Measurements from ENCODE around the gene OPTC. TPM values are rescaled to one million over a fixed set of nuclear protein-coding genes. Genes with fewer than 3 reads are reported as not detected.
A peak's percentile ranks its signal among the peaks of the same experiment; 100 is the strongest.
"Not testable (repeated sequence)": the region's sequence is repeated elsewhere in the genome, so short reads cannot be mapped to it uniquely, and the experiment has no call there.

OPTC gene
- total RNA-seq, 1 donor from 2014 or later = not detected

DNA sequence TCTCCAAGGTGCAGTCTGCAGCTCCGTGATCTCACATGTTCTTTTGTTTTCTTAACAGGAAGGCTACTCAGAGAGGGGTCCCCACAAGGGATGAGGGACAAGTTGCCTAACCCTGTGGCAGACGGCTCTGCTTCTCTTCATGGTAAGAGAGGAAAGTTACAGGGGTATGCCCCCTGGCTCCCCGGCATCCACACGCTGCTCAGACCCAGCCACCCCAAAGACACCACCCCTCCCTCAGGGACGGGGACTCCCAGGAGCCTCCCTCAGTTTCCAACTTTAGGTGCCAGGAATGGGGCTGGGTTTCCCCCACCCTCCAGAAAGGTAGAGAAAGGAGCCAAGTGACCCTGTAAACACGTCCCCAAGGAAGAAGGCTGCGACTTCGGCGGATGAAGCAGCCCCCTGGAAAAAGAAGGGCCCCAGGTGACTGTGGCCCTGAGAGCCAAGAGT is 19.7 kb downstream of the OPTC start:
- ATAC-seq (no peak), DNase-seq (ENCODE audit: low spot score) (no peak)

DNA sequence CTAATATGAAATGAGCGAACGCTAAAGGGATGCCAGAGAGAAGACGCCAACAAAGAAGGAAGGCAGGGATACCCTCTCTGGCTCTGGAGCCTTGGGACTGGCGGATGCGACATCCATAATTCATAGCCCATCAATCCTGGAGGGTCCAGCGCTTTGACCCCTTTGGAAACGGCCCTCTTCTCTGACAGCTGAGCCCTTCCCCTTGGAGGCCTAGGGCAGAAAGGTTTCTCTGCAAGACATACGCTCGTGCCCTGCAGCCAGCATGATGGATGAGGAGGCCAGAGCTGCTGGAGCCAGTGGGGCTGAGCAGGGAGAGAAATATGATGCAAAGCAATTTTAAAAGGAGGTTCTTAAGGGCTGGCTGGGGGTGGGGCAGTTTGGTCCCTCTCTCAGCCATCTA is 22.2 kb downstream of the OPTC start:
- DNase-seq (ENCODE audit: low spot score) = no peak
- ATAC-seq = no peak

DNA sequence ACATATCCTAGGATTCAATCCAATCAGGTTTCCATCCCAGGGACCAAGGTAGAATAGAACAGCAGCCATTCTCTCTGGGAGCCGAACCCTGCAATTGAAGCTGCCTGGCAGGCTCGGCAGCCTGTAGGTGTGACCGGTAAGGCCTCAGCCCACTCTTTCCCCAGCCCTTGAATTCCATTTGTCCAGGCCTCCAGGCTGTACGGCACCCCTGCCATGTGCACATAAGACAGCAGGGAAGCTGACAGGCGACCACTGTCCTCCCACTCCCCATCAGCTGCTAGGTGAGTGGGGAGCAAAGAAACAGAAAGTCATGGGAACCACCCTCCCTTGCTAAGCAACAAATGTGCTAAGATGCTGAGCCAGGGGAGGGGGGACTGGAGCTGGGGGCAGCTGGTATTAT is 23.0 kb downstream of the OPTC start:
- DNase-seq (ENCODE audit: low spot score) = no peak

DNA sequence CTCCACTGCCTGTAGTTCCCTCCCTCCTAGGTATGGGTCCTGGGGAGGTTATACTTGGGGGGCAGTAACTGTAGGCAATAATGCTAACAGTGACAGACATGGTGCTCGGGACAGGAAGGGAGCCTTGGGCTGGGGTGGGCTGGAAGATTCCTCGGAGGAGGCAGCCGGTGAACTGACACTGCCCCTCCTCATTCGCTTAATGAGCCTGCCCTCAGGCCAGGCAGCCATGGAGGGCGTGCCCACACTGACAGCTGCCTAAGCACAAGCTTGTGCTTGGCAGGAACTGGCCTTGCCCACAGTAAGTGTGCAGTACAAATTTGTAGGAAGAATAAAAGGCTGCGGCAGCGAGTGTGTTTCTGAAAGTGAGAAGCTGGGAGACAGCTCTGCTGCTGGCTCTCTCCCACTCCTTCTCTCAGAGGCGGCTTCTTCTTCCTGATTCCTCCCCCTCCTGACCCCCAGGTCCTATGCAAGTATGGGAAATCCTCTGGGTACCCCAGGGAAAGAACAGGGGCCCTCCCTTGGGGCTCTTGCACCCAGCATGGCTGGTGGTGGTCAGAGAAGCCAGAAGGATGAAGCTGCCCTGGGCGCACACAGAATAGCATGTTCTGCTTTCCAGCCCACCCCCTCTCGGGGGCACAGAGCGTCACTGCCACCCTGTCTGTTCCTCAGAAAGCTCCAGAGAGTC is 23.6 kb downstream of the OPTC start:
- no peak for ATAC-seq

More for the DNA sequence above, 23.0 kb downstream of the OPTC start:
- ATAC-seq = no peak

GRCh38 chr1:203518139-203518538 is 24.2 kb downstream of the OPTC start:
- not testable (repeated sequence) for DNase-seq (ENCODE audit: low spot score); ATAC-seq

More for the DNA sequence above, 23.6 kb downstream of the OPTC start:
- DNase-seq (ENCODE audit: low spot score) = no peak

DNA sequence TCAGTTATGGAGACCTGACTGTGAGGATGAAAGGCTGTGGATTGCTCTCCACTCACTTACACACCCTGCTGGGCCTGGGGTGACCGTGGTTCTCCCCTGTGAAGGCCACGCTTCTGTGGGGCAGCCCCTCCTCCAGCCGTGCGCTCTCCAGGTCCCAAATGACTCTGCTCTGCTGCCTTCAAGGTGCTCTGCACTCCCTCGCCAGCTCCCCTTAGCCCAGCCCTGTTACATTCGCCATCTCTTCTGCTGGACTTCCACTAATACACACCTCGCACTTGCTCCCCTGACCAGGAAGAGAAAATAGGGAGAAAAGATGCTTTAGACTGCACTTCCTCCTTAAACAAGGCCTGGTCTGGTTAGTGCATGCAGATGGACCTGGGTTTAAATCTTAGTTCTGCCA is 24.6 kb downstream of the OPTC start:
- DNase-seq (ENCODE audit: low spot score) = no peak
- no peak for ATAC-seq

- no peak for DNase-seq (ENCODE audit: low spot score)
- ATAC-seq = no peak
Measured at GRCh38 chr1:203519053-203519840, 25.3 kb downstream of the OPTC start.

DNA sequence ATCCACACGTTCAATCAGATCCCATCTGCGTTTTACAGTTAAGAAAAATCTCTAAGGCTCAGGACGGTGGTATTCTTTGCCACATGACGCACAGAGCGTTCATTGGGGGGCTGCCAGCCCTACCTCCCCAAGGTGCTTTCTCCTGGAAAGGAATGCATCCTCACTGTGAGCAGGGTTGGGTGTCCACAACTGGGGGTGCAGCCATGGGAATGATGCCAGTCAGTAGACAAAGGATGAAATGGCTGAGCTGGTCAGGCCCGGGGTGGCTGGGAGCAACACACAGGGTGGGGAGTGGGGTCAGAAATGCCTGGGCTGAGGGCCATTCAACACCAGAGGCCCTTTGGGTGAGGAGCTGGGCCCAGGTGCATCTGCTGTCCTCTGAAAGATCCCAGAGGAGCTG is 25.9 kb downstream of the OPTC start:
- ATAC-seq = no peak
- no peak for DNase-seq (ENCODE audit: low spot score)

DNA sequence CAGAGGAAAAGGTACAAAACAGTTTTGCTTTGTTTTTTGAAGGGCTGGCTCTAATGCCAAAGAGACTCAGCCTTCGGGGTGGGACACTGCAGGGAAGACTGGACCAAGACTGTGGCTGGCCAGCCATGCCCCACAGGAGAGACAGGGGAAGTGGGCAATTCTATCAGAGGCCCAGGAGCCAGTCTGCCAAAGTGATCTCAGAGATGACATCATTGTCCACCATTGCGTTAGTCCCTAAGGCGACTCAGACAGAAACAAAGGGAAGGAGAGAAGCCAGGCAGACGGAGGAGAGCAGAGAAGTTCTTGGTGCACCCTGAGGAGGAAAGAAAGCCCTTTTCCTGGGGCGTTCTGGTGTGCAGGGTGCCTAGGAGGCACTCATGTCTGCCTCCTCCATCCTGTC is 26.4 kb downstream of the OPTC start:
- ATAC-seq = no peak
- DNase-seq (ENCODE audit: low spot score) = no peak

DNA sequence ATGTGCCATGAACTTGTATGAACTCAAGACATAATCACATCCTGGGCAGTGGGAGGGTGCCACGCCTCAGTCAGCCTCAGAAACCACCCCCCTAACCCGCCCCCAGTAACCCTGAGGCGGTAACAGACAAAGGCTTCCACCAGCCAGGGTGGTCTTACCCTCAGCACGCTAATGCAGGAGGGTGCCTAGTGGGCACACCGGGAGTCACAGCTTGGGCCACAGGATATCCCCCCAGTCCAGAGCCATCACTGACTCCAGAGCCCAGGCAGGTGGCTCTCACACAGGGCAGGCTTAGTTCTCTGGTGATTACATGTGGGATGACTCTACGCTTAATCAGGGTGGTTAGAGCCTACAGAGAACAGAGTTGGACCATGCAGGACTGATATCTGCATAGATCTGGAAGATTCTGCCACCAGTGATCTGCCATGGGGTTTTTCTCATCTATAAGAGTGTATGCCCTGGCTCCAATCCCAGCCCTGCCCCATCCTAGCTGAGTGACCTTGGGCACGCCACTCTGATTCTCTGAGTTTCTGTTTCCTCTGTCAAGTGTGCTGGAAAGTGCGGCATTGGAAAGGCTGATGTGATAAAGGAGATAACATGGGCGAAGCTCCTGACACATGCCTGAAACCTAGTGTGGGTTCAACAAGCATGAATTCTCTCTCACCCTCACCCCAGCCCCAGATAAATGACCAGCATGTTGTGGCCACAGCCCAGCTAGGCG is 27.3 kb downstream of the OPTC start:
- DNase-seq (ENCODE audit: low spot score) (no peak), ATAC-seq (peak; percentile 70)

DNA sequence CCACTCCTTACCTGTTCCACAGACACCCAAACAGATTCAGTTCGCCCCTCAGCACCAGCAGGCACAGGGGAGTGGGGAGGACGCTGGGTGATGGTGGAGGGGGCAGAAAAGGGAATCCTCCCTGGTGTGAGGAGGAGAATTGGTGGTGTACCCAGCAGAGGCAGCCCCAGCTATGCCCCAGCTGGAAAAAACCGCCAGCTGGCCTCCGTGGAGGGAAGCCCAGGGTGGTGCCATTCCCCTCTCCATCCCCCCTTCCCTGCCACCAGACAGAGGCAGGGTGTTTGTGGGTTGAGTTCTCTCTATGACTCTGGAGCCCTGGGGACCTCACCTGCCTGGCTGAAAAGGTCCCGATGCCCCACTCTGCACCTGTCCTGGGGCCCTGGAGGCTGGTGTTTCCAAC is 27.9 kb downstream of the OPTC start:
- DNase-seq (ENCODE audit: low spot score) = no peak
- no peak for ATAC-seq

- DNase-seq (ENCODE audit: low spot score) (no peak), ATAC-seq (no peak)
Measured at GRCh38 chr1:203522237-203522636, 28.3 kb downstream of the OPTC start.

DNA sequence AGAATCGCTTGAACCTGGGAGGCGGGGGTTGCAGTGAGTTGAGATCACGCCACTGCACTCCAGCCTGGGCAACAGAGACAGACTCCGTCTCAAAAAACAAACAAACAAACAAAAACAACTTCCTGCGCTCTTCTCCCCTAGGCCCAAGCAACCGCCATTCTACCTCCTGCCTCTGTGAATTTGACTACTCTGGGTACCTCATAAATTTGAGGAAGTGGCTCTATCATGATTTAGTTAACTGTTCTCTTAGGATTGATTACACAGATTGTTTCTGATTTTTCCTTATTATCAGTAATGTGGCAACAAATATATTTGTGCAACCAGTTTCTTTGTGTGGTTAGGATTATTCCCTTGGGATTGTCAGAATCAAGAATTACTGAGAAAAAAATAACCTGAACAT is 29.7 kb downstream of the OPTC start:
- ATAC-seq (no peak), DNase-seq (ENCODE audit: low spot score) (no peak)

DNA sequence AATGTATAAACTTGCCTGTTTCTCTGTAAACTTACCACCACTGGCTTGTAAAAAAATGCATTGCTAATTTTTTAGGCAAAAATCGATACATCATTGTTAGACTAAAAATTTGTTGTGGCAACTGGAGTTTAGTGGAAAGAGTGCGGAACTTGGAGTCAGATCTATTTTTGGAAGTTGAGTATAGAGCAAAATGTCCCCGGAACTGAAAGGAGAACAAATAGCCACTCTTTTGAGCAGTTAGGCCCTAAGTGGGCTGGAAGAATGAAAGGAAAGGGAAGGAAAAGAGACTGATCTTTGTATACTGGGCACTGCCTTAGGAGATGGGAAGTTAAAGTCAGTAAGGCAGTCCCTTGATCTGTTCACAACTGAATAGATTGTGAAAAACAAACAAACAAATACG is 30.2 kb downstream of the OPTC start:
- ATAC-seq = no peak
- no peak for DNase-seq (ENCODE audit: low spot score)

DNA sequence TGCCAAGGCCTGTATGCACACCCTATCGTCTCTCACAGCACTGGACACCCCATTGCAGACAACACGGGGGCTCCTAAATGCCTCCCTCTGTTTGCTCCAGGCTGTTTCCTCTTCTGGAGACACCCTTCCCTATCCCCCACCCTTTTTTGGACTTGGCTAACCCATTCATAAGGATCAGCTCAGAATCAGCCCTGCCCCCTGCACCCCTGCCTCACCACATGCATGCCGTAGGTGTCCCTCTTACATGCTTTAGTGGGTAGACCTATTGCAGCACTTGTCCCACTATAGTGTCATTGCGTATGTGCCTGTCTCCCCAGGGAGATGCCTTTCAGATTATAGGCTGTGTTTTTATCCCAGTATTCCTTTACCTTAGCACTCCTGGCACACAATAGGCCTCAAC is 30.9 kb downstream of the OPTC start:
- no peak for ATAC-seq
- DNase-seq (ENCODE audit: low spot score) = no peak

- no peak for DNase-seq (ENCODE audit: low spot score)
Measured at GRCh38 chr1:203525685-203526084, 31.7 kb downstream of the OPTC start.

DNA sequence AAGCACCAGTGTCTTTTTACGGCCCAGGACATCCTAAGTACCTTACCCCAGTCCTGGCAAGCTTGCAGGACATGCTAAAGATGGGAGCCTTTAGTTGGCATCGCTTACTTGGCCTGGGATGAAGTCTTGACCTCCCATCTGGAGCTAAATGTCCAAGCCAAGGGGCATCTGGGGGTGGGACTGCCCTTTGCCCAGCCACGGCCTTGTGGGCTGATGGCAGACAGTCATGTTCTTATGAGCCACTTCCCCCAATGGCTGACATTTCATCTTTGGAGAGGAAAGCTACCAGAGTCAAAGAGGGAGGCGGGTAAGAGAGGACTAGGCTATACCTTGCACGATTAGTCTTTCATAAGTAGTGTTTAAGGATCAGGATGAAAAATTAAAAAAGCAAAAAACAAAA is 32.2 kb downstream of the OPTC start:
- ATAC-seq (no peak), DNase-seq (ENCODE audit: low spot score) (no peak)

More at GRCh38 chr1:203525685-203526084, 31.7 kb downstream of the OPTC start:
- no peak for ATAC-seq

DNA sequence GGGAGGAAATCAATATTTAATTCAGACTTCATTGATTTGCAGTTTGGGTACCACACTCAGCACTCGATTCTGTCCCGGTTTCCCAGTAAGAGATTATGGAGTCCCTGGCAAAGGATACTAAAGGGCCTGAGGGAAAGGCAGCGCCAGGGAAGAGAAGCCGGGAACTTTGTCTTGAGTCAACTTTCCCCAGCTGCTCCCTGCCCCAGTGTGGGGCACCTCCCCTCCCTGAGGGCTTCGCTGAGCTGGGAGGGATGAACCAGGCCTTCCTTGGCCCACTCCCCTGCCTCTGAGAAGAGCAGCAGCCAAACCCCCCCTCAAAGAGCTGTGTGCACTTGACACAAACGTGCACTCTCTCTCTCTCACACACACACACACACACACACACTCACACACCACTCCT is 32.6 kb downstream of the OPTC start:
- no peak for DNase-seq (ENCODE audit: low spot score)

DNA sequence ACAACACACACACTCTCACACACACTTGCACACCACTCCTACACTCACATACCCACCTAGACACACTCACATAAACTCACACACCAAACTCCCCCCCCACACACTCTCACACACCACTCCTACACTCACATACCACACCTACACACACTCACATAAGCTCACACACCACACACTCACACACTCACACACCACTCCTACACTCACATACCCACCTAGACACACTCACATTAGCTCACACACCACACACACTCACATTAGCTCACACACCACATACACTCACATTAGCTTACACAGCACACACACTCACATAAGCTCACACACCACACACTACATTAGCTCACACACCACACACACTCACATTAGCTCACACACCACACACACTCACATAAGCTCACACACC is 33.1 kb downstream of the OPTC start:
- ATAC-seq = no peak
- DNase-seq (ENCODE audit: low spot score) = no peak

More for the DNA sequence above, 32.6 kb downstream of the OPTC start:
- no peak for ATAC-seq

DNA sequence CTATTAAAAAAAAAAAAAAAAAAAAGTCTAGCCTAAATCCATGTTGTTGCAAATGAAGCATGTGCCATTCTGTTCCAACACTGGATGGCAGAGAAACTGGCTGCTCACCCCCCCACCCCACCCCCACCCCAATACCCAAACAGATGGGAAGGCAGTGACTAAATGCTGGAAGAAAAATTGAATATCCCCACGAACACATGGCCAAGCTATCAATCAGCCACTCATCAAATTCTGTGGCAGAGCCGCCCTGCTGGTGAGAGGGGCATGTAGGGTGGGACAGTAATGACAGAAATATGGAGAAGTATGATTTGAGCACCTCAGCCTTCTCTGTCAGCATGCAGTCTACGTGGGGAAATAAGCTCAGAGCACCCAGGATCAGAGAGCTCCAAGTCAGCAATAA is 34.1 kb downstream of the OPTC start:
- ATAC-seq (no peak), DNase-seq (ENCODE audit: low spot score) (no peak)

DNA sequence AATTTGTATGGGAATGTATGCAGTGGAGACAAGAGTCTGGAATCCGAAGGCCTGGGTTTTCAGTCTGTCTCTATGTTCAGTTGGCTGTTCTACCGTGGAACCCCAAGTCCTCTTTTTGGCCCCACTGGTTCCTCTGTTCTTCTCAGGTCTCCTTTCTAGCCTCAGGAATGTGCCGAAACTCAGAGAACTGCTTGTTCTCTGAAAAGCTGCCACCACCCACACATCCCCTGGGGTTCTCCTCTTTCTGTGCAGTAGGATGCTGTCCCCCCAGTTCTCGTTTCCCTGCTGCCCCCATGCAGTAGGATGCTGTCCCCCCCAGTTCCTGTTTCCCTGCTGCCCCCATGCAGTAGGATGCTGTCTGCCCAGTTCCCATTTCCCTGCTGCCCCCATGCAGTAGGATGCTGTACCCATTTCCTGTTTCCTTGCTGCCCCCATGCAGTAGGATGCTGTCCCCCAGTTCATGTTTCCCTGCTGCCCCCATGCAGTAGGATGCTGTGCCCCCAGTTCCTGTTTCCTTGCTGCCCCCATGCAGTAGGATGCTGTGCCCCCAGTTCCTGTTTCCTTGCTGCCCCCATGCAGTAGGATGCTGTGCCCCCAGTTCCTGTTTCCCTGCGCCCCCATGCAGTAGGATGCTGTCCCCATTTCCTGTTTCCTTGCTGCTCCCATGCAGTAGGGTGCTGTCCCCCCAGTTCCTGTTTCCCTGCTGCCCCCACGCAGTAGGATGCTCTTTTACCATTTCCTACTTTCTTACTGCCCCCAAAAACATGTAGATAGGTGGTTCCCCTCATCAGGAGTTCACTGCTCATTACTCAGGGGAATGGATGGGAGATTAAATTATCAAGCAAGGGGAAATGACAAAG is 35.3 kb downstream of the OPTC start:
- DNase-seq (ENCODE audit: low spot score) = no peak
- ATAC-seq = no peak

All from left lobe of liver (tissue), 2 donors.